OCI-LY3 (cell line): Measurements from ENCODE around the gene BTBD19.
"Not testable (repeated sequence)": the region's sequence is repeated elsewhere in the genome, so short reads cannot be mapped to it uniquely, and the experiment has no call there.

Source experiments
- H2AFZ ChIP-seq: fragments of 200-600, 300-600 bp; shearing (Covaris generic); 2 replicates; pipeline ENCODE4 v1.6.0; 2014; ENCODE audit warnings: antibody characterized with exemption, low read depth, low read length
- H3K27ac ChIP-seq: fragments of 200-600, 300-600 bp; sonication (generic); 2 replicates; pipeline ENCODE4 v1.5.1; 2014; ENCODE audit warnings: mild to moderate bottlenecking, low read length, moderate library complexity, mixed read lengths
- H3K27me3 ChIP-seq: fragments of 200-600, 300-600 bp; sonication (generic); 2 replicates; pipeline ENCODE4 v1.6.1; 2014; ENCODE audit warnings: low read depth, low read length, mixed read lengths
- H3K36me3 ChIP-seq: fragments of 200-600, 300-600 bp; sonication (generic); replicated peaks from 2 replicates; pipeline ENCODE3; 2014; ENCODE audit warnings: low read depth, low read length, mixed read lengths
- H3K4me1 ChIP-seq: fragments of 300-600, 200-600 bp; sonication (generic); 2 replicates; pipeline ENCODE4 v1.6.1; 2014; ENCODE audit warnings: low read length, mixed read lengths
- H3K4me2 ChIP-seq: fragments of 200-600, 300-600 bp; sonication (generic); 2 replicates; pipeline ENCODE4 v1.6.1; 2014; ENCODE audit warnings: low read length, mixed read lengths
- H3K4me3 ChIP-seq: fragments of 300-600, 200-600 bp; sonication (generic); 2 replicates; pipeline ENCODE4 v1.5.1; 2014; ENCODE audit warnings: antibody characterized with exemption, mild to moderate bottlenecking, low read length, moderate library complexity
- H3K79me2 ChIP-seq: fragments of 300-600, 200-600 bp; shearing (Covaris generic); 2 replicates; pipeline ENCODE4 v1.6.1; 2014; ENCODE audit warnings: mild to moderate bottlenecking, low read length, mixed read lengths
- H3K9ac ChIP-seq: fragments of 300-600, 200-600 bp; shearing (Covaris generic); 2 replicates; pipeline ENCODE4 v1.6.0; 2014; ENCODE audit warnings: mild to moderate bottlenecking, low read length, moderate library complexity
- H3K9me3 ChIP-seq: fragments of 200-600, 300-600 bp; shearing (Covaris generic); 2 replicates; pipeline ENCODE4 v1.6.1; 2014; ENCODE audit warnings: low read length, mixed read lengths; ENCODE audit not compliant: insufficient read depth
- H4K20me1 ChIP-seq: fragments of 200-600, 300-600 bp; sonication (generic); 2 replicates; pipeline ENCODE4 v1.6.1; 2016; ENCODE audit warnings: low read length, mixed read lengths; ENCODE audit not compliant: insufficient read depth
- CTCF ChIP-seq: fragments of 200-600, 300-600 bp; sonication (generic); IDR thresholded peaks from 2 replicates; pipeline ENCODE4 v1.5.1; 2014; ENCODE audit warnings: antibody characterized with exemption, low read length, low read depth
- EZH2phosphoT487 ChIP-seq: fragments of 200-600 bp; shearing (Covaris generic); IDR thresholded peaks from 2 replicates; pipeline ENCODE4 v1.6.1; 2018; ENCODE audit warnings: antibody characterized with exemption, mixed run types, low read depth

Gene BTBD19

DNA sequence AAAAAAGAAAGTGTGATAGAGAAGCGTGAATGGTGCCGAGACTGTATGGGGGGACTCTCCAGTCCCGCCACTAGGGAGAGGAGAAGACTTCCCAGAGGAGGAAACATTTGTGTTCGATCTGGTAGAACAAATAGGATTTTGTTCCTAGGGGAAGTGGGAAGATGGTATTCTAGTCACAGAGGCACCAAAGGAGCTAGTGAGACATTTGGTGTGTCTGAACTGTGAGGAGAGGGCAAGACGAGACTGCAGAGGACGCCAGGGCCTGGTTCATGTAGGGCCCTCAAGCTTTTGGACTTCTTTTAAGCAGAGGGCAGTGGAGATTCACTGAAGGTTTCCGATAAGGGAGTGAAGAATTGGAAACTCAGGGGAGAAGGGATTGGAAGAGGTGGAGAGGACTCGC lies 2.9 kb downstream of the BTBD19 start:
- Histone ChIP-seq H3K79me2 (peaks cover 27% of the 10 kb centered on the region), H3K36me3 (peaks cover 37% of the 10 kb centered on the region), H3K27ac (peak overlapping the region; percentile 100), H3K9me3 (no peaks in the 10 kb centered on the region), H3K9ac (peak overlapping the region; percentile 94), H3K4me2 (peak overlapping the region; percentile 76), H2AFZ (no peak overlapping the region), H3K4me1 (peaks cover 60% of the 10 kb centered on the region), H3K4me3 (peak overlapping the region; percentile 67), H4K20me1 (no peaks in the 10 kb centered on the region), H3K27me3 (no peaks in the 10 kb centered on the region)
- TF ChIP-seq CTCF (no peak), EZH2phosphoT487 (no peak)

DNA sequence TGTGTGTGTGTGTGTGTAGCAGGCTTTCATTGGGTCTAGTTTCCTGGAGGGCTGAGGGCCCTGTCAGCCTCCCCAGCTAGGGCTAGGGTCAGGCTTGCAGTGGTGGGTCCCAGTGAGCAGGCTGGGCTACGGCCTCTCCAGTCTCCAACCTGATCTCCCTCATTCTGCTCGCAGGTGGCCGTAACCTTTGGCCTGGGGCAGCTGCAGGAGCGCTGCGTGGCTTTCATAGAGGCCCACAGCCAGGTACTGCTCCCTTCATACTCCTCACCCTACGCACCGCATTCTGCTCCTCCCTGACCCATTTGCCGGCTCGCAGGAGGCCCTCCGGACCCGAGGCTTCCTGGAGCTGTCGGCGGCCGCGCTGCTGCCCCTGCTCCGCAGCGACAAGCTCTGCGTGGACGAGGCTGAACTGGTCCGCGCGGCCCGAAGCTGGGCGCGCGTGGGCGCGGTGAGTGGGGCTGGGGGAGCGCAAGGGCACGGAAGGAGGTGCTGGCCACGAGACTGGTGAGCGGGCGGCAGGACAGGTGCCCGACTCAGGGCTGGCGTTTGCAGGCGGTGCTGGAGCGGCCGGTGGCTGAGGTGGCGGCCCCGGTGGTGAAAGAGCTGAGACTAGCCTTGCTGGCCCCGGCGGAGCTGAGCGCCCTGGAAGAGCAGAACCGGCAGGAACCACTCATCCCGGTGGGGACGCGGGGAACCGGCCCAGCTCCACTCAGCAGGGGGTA lies 4.7 kb downstream of the BTBD19 start:
- Histone ChIP-seq H3K36me3 (peaks cover 35% of the 10 kb centered on the region), H3K27ac (no peak overlapping the region), H3K4me1 (peaks cover 43% of the 10 kb centered on the region), H3K4me3 (no peak overlapping the region), H3K79me2 (peaks cover 21% of the 10 kb centered on the region), H3K27me3 (no peaks in the 10 kb centered on the region), H3K9ac (no peak overlapping the region), H2AFZ (no peak overlapping the region), H3K4me2 (no peak overlapping the region), H3K9me3 (no peaks in the 10 kb centered on the region), H4K20me1 (no peaks in the 10 kb centered on the region)
- no peak for TF ChIP-seq EZH2phosphoT487
- TF ChIP-seq CTCF: no peak

GRCh38 chr1:44815926-44816325 lies 7.6 kb downstream of the BTBD19 start:
- Histone ChIP-seq H3K36me3 (peaks cover 34% of the 10 kb centered on the region), H3K4me1 (peaks cover 31% of the 10 kb centered on the region), H3K79me2 (peaks cover 13% of the 10 kb centered on the region)
- not testable (repeated sequence) for H3K4me3 ChIP-seq, H4K20me1 ChIP-seq, H2AFZ ChIP-seq, H3K27ac ChIP-seq, H3K27me3 ChIP-seq, H3K4me2 ChIP-seq, H3K9me3 ChIP-seq, H3K9ac ChIP-seq

DNA sequence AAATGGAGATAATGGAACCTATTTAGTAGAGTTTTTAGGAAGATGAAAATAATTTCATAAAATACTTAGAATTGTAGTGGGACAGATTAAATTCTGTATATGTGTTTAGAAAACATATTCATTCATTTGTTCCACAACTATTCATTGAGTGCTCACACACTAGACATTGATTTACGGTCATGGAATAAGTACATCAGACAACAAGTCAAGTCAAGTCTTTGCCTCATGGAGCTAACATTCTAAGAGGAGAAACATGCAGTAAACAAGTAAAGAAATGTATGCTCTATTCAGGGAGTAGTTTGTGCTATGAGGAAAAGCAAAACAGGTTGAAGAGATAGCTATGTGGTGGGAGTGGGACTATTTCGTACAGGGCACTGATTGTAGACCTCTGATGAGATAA lies 9.0 kb downstream of the BTBD19 start:
- H3K9me3 ChIP-seq: no peaks in the 10 kb centered on the region
- H3K36me3 ChIP-seq: peaks cover 31% of the 10 kb centered on the region
- no peak overlapping the region for H2AFZ ChIP-seq
- no peak overlapping the region for H3K9ac ChIP-seq
- peaks cover 19% of the 10 kb centered on the region for H3K4me1 ChIP-seq
- no peak overlapping the region for H3K27ac ChIP-seq
- no peak overlapping the region for H3K4me3 ChIP-seq
- no peaks in the 10 kb centered on the region for H3K79me2 ChIP-seq
- no peak overlapping the region for H3K4me2 ChIP-seq
- TF ChIP-seq EZH2phosphoT487: no peak
- no peak for TF ChIP-seq CTCF
- no peaks in the 10 kb centered on the region for H4K20me1 ChIP-seq
- H3K27me3 ChIP-seq: no peaks in the 10 kb centered on the region
